ENCODE data around the gene MZT1.

MZT1 gene

GRCh38 chr13:72686766-72687165 is 40.7 kb downstream of the MZT1 start:
- DNase-seq (ENCODE audit: low read depth in 1 of 2, low spot score in 1 of 2) = no peak

DNA sequence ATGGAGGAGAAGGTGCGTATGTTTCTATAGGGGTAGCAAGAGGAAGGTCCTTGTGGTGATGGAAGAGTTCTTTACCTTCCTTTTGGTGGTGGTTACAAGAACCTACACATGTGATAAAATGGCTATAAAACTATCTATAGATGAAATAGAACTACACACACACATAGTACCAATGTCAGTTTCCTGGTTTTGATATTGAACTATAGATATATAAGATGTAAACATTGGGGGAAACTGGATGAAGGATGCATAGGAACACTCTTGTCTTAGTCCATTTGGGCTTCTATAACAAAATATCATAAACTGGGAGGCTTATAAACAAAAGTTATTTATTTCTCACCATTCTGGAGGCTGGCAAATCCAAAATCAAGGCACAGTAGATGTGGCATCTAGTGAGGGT is 47.1 kb downstream of the MZT1 start:
- no peak for DNase-seq (ENCODE audit: low read depth in 1 of 2, low spot score in 1 of 2)

DNA sequence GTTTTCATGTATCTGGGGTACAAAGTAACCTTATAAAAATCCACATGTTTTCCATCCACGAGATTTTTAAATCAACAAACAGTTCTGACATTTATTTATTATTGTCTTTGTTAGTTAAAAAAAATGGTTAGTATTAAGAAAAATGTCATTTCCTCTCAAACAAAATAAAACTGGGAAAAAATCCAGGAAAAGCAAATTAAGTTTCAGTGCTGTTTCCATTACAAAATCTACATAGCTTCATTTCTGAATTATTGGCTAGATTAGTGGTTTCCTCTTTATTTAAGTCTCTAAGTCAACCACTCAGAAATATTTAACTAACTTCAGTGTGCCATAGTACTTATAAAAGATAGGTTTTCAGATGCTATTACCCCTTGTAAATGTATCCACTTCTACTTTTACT is 49.1 kb downstream of the MZT1 start:
- no peak for DNase-seq (ENCODE audit: low read depth in 1 of 2, low spot score in 1 of 2)

DNA sequence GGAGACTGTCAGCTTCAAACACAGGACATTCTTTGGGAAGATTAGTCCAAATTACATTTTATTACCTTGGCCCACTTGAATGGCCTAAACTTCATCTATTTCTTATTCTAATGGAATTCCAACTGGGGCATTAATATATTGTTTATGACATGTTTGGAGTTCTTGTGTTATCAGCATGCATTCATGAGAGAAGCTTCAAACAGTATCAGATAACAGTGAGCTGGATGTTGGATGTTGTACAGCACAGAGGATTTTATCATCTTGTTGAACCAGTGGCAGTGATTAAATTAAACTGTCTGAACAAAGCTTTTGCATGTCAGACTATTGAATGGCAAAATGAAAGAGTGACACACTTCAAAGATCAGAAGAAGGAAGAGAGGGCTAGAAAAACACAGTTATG is 50.0 kb downstream of the MZT1 start:
- no peak for DNase-seq (ENCODE audit: low read depth in 1 of 2, low spot score in 1 of 2)

DNA sequence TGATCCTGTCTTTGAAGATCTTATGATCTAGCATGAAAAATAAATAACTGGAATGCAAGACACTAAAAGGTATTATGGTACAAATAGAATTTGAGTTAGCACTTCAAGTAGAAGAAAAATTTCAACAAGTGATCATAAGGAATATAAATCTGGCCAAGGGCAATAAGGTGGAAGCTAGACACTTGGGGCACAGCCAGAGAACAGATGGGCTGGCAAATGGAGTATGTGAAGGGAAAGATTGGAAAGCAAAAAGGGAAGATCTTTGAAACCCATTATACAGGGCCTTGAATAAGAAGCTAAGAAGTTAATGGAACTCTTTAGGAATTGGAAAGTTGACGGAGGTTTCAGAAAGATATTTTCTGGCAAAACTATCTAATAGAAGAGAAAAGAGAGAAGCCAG is 61.0 kb downstream of the MZT1 start:
- no peak for DNase-seq (ENCODE audit: low read depth in 1 of 2, low spot score in 1 of 2)

DNA sequence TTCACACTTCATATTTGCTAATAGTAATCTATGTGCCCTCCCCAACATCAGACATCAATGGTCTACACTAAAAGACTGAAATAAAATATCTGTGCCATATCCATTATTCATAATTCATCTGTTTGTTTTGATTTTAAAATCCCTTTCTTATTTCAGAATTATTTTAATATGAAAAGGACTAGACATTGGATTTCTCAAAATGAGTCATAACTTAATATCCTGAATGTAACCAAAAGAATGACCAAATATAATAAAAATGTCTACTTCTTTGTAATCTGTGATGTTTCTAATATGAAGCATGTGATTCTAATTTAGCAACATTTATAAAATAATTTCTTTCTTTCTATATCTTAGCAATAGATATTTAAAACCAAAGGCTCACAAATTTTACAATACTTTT is 64.9 kb downstream of the MZT1 start:
- no peak for DNase-seq (ENCODE audit: low read depth in 1 of 2, low spot score in 1 of 2)
